Mesothelial cell of epicardium (in vitro differentiated cells): ENCODE results near the gene NSUN3. TPM values are rescaled to one million over a fixed set of nuclear protein-coding genes. Genes with fewer than 3 reads are reported as not detected.

Experiments
- DNase-seq, 2 experiments: peaks; one replicate each; pipeline ENCODE4 v3.0.0; 2021; ENCODE audit warnings: low spot score in 2 of 2; ENCODE audit not compliant: unreplicated experiment in 2 of 2
- H3K27ac Mint-ChIP-seq: 2 replicates; pipeline ENCODE4 v1.8.0; 2021; ENCODE audit warnings: mixed read lengths
- H3K27me3 Mint-ChIP-seq: 2 replicates; pipeline ENCODE4 v1.8.0; 2021; ENCODE audit warnings: low read depth, mixed read lengths
- H3K36me3 Mint-ChIP-seq: 2 replicates; pipeline ENCODE4 v1.8.0; 2021; ENCODE audit warnings: mixed read lengths
- H3K4me1 Mint-ChIP-seq: 2 replicates; pipeline ENCODE4 v1.8.0; 2021; ENCODE audit warnings: mixed read lengths
- H3K4me3 Mint-ChIP-seq: 2 replicates; pipeline ENCODE4 v1.8.0; 2021; ENCODE audit warnings: mild to moderate bottlenecking, moderate library complexity, mixed read lengths
- H3K9me3 Mint-ChIP-seq: 2 replicates; pipeline ENCODE4 v1.8.0; 2021; ENCODE audit warnings: mixed read lengths
- total RNA-seq: library from RNA; stranded (reverse); gene quantifications from 3 replicates; pipeline ENCODE4 v1.2.1, GENCODE V29; 2021
- TF ChIP-seq, protein P1 (sequence below): fragments of 200-600 bp; sonication (generic); IDR thresholded peaks from one replicate; pipeline ENCODE4 v1.5.0; 2021; ENCODE audit warnings: antibody characterized with exemption; ENCODE audit not compliant: unreplicated experiment

NSUN3 gene
- total RNA-seq, 1 donor from 2014 or later, result 16.8 TPM

DNA sequence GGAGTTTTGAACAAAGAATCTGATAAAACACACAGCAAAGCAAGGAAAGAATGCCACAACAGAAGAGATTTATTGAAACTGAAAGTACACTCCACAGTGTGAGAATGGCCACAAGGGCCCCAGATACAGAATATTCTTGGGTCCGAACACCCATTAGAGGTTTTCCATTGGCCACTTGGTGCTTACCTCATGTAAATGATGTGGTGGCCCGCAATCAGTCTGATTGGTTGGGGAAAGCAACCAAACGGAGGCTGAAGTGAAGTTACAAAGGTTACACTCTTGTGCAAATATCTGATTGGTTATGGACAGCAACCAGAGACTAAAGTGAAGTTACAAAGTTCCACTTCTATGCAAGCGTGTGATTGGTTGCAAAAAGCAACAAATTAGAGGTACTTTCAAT, 20.4 kb downstream of the NSUN3 start:
- Mint-ChIP-seq H3K27me3 (no peaks in the 10 kb centered on the region), H3K4me3 (no peak overlapping the region), H3K27ac (no peak overlapping the region), H3K9me3 (peaks cover under 1% of the 10 kb centered on the region), H3K36me3 (peaks cover 16% of the 10 kb centered on the region), H3K4me1 (peaks cover 5% of the 10 kb centered on the region)
- TF ChIP-seq, protein P1, sequence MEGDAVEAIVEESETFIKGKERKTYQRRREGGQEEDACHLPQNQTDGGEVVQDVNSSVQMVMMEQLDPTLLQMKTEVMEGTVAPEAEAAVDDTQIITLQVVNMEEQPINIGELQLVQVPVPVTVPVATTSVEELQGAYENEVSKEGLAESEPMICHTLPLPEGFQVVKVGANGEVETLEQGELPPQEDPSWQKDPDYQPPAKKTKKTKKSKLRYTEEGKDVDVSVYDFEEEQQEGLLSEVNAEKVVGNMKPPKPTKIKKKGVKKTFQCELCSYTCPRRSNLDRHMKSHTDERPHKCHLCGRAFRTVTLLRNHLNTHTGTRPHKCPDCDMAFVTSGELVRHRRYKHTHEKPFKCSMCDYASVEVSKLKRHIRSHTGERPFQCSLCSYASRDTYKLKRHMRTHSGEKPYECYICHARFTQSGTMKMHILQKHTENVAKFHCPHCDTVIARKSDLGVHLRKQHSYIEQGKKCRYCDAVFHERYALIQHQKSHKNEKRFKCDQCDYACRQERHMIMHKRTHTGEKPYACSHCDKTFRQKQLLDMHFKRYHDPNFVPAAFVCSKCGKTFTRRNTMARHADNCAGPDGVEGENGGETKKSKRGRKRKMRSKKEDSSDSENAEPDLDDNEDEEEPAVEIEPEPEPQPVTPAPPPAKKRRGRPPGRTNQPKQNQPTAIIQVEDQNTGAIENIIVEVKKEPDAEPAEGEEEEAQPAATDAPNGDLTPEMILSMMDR, result no peak
- DNase-seq, result no peak

DNA sequence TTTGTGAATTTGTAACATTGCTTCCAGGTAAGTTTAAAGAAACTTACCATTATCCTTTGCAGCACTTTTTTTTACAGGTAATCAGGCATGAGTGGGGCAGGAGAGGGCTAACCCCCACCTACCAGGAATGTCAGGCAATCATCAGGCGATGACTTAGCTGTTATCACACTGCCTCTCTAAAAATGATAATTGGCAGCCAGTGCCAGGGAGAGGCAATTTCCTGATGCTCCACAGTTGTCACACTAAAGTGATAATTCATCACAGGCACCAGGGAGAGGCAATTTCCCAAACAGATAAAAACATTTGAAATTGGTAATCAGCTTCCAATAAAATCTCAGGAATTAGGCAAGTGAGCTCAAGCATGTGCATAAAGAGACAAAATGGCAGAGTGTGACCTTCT, 26.3 kb downstream of the NSUN3 start:
- Mint-ChIP-seq H3K27me3 (no peaks in the 10 kb centered on the region), H3K4me3 (no peak overlapping the region), H3K9me3 (no peaks in the 10 kb centered on the region), H3K36me3 (peaks cover 32% of the 10 kb centered on the region), H3K4me1 (no peaks in the 10 kb centered on the region), H3K27ac (no peak overlapping the region)
- TF ChIP-seq, protein P1, result no peak
- DNase-seq, result no peak

DNA sequence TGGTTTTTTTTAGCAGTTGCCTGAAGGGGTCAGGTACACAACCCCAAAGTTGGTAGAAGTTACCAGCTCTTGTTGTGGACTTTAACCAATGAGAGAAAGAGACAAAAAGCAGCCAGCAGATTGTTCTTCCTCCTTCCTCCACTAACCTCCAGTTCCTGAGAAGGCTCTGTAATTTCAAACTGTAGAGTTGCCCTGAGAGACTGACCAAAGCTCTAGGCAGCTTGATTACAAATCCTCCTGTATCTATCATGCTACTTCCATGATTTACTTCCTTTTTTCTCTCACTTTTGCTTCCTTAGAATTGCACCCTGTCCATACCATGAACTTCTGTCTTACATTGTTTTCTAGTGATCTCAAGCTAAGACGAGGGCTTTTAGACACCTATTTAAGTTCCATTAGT, 29.2 kb downstream of the NSUN3 start:
- no peak overlapping the region for H3K27ac Mint-ChIP-seq
- no peak overlapping the region for H3K4me3 Mint-ChIP-seq
- no peaks in the 10 kb centered on the region for H3K9me3 Mint-ChIP-seq
- H3K36me3 Mint-ChIP-seq, result peaks cover 43% of the 10 kb centered on the region
- H3K27me3 Mint-ChIP-seq, result no peaks in the 10 kb centered on the region
- H3K4me1 Mint-ChIP-seq, result no peaks in the 10 kb centered on the region
- TF ChIP-seq, protein P1, result no peak
- DNase-seq, result no peak

DNA sequence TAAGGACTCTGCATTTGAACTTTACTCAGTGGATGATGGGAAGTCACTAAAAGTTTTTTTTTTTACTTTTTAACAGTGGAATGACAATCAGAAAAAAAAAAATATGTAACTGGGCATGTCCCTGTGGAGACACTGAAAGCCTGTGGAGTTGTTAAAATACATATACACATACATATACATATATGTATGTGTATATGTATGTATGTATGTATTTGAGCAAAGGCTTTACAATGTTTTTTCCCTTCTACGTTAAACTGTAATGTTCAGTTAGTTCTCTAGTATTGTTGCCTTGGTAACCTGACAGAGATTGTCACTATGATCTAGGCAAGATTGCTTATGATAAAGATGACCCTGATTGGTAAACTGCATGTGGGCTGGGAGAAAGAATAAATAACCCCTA, 30.3 kb downstream of the NSUN3 start:
- H3K27ac Mint-ChIP-seq, result no peak overlapping the region

DNA sequence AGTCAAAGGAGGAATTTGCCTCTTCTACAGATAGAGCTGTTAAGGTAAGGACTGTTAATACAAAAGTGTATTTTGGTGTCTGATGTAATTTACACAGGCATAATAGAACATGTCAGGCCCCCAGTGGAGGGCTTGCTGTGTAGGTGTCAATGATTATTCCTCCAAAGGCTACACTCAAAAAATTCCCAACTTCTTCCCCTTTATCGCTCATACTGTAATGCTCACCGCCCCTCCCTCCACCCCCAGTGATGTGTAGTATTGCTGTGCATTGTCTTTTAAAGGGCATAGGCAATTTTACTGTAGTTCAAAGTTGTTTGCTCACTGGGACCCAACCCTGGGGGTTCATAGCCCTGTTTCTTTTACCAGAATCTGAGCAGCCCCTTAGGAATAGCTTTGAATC, 32.2 kb downstream of the NSUN3 start:
- no peak overlapping the region for H3K4me3 Mint-ChIP-seq
- TF ChIP-seq, protein P1, result no peak
- no peak overlapping the region for H3K27ac Mint-ChIP-seq
- no peaks in the 10 kb centered on the region for H3K9me3 Mint-ChIP-seq
- no peaks in the 10 kb centered on the region for H3K27me3 Mint-ChIP-seq
- no peaks in the 10 kb centered on the region for H3K4me1 Mint-ChIP-seq
- no peak for DNase-seq
- H3K36me3 Mint-ChIP-seq, result peaks cover 51% of the 10 kb centered on the region

More for the DNA sequence above, 30.3 kb downstream of the NSUN3 start:
- Mint-ChIP-seq H3K4me3 (no peak overlapping the region), H3K4me1 (no peaks in the 10 kb centered on the region), H3K27me3 (no peaks in the 10 kb centered on the region), H3K9me3 (no peaks in the 10 kb centered on the region), H3K36me3 (peaks cover 48% of the 10 kb centered on the region)
- TF ChIP-seq, protein P1, result no peak
- no peak for DNase-seq

DNA sequence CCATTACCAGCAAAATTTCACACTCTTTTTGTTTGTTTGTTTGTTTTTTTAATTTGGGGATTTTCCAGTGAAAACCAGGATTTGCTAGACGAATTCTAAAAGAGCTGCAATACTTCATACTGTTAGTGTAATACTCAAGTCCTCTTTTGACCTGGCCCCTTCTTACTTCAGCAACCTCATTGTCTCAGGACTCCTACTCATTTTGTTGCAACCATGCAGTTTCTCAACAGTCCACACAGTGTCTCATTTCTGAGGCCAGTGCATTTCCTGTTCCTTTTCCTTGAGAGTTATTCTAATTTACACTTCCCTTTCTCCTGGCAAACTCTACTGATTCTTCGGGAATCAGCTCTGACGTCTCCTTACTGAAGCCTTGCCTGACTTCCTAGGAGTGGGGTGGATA, 35.6 kb downstream of the NSUN3 start:
- no peaks in the 10 kb centered on the region for H3K9me3 Mint-ChIP-seq
- H3K27me3 Mint-ChIP-seq, result no peaks in the 10 kb centered on the region
- no peaks in the 10 kb centered on the region for H3K4me1 Mint-ChIP-seq
- no peak for DNase-seq
- H3K36me3 Mint-ChIP-seq, result peaks cover 43% of the 10 kb centered on the region
- H3K27ac Mint-ChIP-seq, result no peak overlapping the region
- H3K4me3 Mint-ChIP-seq, result no peak overlapping the region
- TF ChIP-seq, protein P1, result no peak
